ENCODE data around the gene ABCD1. TPM values are rescaled to one million over a fixed set of nuclear protein-coding genes. Genes with fewer than 3 reads are reported as not detected.

Gene ABCD1
- total RNA-seq, 1 donor from 2014 or later: 19.5 TPM

GRCh38 chrX:153767674-153768055, 43.0 kb downstream of the ABCD1 start:
- no peaks in the 10 kb centered on the region for H3K36me3 Mint-ChIP-seq (ENCODE audit: low read depth, unreplicated experiment)
- H3K4me1 Mint-ChIP-seq (ENCODE audit: unreplicated experiment): peaks cover 2% of the 10 kb centered on the region
- no peaks in the 10 kb centered on the region for H3K9me3 Mint-ChIP-seq (ENCODE audit: unreplicated experiment)
- H3K4me3 Mint-ChIP-seq (ENCODE audit: unreplicated experiment): no peak overlapping the region
- no peak for DNase-seq (ENCODE audit: low spot score)
- peaks cover 5% of the 10 kb centered on the region for H3K27me3 Mint-ChIP-seq (ENCODE audit: unreplicated experiment)
- H3K27ac Mint-ChIP-seq (ENCODE audit: unreplicated experiment): no peak overlapping the region
- TF ChIP-seq, protein P1, sequence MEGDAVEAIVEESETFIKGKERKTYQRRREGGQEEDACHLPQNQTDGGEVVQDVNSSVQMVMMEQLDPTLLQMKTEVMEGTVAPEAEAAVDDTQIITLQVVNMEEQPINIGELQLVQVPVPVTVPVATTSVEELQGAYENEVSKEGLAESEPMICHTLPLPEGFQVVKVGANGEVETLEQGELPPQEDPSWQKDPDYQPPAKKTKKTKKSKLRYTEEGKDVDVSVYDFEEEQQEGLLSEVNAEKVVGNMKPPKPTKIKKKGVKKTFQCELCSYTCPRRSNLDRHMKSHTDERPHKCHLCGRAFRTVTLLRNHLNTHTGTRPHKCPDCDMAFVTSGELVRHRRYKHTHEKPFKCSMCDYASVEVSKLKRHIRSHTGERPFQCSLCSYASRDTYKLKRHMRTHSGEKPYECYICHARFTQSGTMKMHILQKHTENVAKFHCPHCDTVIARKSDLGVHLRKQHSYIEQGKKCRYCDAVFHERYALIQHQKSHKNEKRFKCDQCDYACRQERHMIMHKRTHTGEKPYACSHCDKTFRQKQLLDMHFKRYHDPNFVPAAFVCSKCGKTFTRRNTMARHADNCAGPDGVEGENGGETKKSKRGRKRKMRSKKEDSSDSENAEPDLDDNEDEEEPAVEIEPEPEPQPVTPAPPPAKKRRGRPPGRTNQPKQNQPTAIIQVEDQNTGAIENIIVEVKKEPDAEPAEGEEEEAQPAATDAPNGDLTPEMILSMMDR (IDR thresholded peaks at IDR 0.05; ENCODE audit: unreplicated experiment): no peak

DNA sequence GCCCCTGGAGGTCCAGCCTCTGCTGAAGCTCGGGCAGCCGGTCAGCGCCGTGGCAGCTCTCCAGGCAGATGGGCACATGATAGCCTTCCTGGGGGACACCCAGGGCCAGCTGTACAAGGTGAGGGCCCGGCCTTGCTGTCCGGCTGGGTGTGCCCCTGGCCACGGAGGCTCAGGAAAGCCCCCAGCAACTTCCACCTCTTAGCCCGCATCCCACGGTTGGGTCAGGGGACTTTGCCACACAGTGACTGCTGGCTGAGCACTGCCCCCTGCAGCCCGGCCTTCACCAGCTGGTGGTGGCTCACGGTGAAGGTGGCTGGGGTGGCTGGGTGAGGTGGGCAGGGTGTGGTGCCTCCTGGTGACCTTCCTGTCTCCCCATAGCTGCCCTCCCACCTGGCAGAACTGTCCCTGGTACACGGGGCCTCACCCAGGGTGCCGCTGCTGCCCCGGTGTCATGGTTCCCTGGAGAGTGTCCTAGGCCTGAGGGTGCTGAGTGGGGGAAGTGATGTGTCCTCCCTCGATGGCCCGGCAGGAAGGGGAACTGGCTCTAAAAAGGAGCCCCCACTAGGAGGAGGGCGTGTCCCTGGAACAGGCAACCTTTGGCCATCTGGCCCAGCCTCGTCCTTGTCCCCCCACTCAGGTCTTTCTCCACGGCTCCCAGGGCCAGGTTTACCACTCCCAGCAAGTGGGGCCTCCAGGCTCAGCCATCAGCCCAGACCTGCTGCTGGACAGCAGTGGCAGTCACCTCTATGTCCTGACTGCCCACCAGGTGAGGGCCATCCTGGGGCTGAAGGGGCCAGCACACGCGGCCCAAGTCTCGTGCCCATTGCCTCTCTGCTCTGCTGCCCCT, 43.9 kb downstream of the ABCD1 start:
- Mint-ChIP-seq H3K27ac (ENCODE audit: unreplicated experiment) (no peak overlapping the region), H3K9me3 (ENCODE audit: unreplicated experiment) (no peaks in the 10 kb centered on the region), H3K27me3 (ENCODE audit: unreplicated experiment) (peaks cover 5% of the 10 kb centered on the region), H3K4me1 (ENCODE audit: unreplicated experiment) (peaks cover 2% of the 10 kb centered on the region), H3K36me3 (ENCODE audit: low read depth, unreplicated experiment) (no peaks in the 10 kb centered on the region), H3K4me3 (ENCODE audit: unreplicated experiment) (no peak overlapping the region)
- TF ChIP-seq, protein P1 (IDR thresholded peaks at IDR 0.05; ENCODE audit: unreplicated experiment): no peak
- no peak for DNase-seq (ENCODE audit: low spot score)

DNA sequence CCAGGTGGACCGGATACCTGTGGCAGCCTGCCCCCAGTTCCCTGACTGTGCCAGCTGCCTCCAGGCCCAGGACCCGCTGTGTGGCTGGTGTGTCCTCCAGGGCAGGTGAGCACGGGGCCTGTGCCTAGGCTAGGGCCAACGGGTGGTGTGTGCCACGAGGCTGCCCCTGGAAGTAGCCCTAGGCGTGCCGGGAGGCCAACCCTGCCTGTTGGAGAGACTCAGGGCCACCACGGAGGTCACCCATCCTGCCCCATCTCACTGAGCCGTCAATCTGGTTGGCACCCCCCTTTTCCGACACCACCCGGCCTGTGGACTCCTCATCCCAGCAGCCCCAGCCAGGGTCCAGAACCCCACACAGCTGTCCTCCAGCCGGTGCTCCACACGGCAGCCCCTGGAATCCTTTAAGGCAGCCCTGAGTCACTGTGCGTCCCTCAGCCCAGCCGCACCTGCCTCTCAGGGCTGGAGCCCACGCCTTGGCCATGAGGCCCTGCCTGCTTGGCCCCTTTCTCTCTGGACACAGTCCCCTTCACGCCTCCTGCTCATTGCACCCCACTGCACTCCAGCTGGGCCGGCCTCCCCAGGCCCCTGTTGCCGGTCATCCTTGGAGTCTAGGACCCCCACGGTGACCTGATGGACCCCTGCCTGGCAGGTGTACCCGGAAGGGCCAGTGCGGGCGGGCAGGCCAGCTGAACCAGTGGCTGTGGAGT, 44.7 kb downstream of the ABCD1 start:
- Mint-ChIP-seq H3K36me3 (ENCODE audit: low read depth, unreplicated experiment) (no peaks in the 10 kb centered on the region), H3K27ac (ENCODE audit: unreplicated experiment) (no peak overlapping the region), H3K4me3 (ENCODE audit: unreplicated experiment) (no peak overlapping the region), H3K27me3 (ENCODE audit: unreplicated experiment) (peaks cover 5% of the 10 kb centered on the region), H3K9me3 (ENCODE audit: unreplicated experiment) (no peaks in the 10 kb centered on the region), H3K4me1 (ENCODE audit: unreplicated experiment) (peaks cover 2% of the 10 kb centered on the region)
- TF ChIP-seq, protein P1 (IDR thresholded peaks at IDR 0.05; ENCODE audit: unreplicated experiment): no peak
- no peak for DNase-seq (ENCODE audit: low spot score)

- no peak for DNase-seq (ENCODE audit: low spot score)
- H3K27ac Mint-ChIP-seq (ENCODE audit: unreplicated experiment): no peak overlapping the region
- no peaks in the 10 kb centered on the region for H3K9me3 Mint-ChIP-seq (ENCODE audit: unreplicated experiment)
- H3K27me3 Mint-ChIP-seq (ENCODE audit: unreplicated experiment): peaks cover 5% of the 10 kb centered on the region
- TF ChIP-seq, protein P1 (IDR thresholded peaks at IDR 0.05; ENCODE audit: unreplicated experiment): no peak
- peaks cover 2% of the 10 kb centered on the region for H3K4me1 Mint-ChIP-seq (ENCODE audit: unreplicated experiment)
- no peak overlapping the region for H3K4me3 Mint-ChIP-seq (ENCODE audit: unreplicated experiment)
- no peaks in the 10 kb centered on the region for H3K36me3 Mint-ChIP-seq (ENCODE audit: low read depth, unreplicated experiment)
These were observed 45.4 kb downstream of the ABCD1 start for GRCh38 chrX:153769865-153770600.
